Gastrocnemius medialis (tissue), 4 donors: ENCODE measurements around the gene IL18RAP. TPM values are rescaled to one million over a fixed set of nuclear protein-coding genes. Genes with fewer than 3 reads are reported as not detected.

ENCODE experiments used
- ATAC-seq, 2 donors: fragments of 150-250 bp; one replicate each; pipeline ENCODE4 v1.9.1; 2016
- DNase-seq, 2 donors: peaks; one replicate each; pipeline ENCODE4 v3.0.0-alpha.2; 2019
- H3K27ac ChIP-seq, 4 donors: fragments of 200-600 bp; sonication (generic); 1 replicate in 1 of 4; 2 replicates in 3 of 4; pipeline ENCODE4 v1.5.1; 2016 to 2018; ENCODE audit warnings: mild to moderate bottlenecking in 2 of 4, moderate library complexity in 1 of 4
- H3K27me3 ChIP-seq, 3 donors: fragments of 200-600 bp; sonication (generic) in 2 of 3; 1 replicate in 1 of 3; 2 replicates in 2 of 3; pipeline versions ENCODE4 v1.5.1 to v1.6.0; 2016 to 2019; ENCODE audit warnings: mild to moderate bottlenecking in 1 of 3, moderate library complexity in 1 of 3
- H3K36me3 ChIP-seq, 2 donors: fragments of 200-600 bp; sonication (generic) in 1 of 2; one replicate each; pipeline ENCODE4 v1.5.1; 2017 to 2018
- H3K4me1 ChIP-seq, 2 donors: fragments of 200-600 bp; sonication (generic) in 1 of 2; one replicate each; pipeline ENCODE4 v1.5.1; 2016 to 2017; ENCODE audit warnings: mild to moderate bottlenecking in 2 of 2
- H3K4me3 ChIP-seq, 4 donors: fragments of 200-600 bp; sonication (generic) in 3 of 4; 1 replicate in 1 of 4; 2 replicates in 3 of 4; pipeline ENCODE4 v1.5.1; 2016 to 2019; ENCODE audit warnings: mild to moderate bottlenecking in 2 of 4
- H3K9me3 ChIP-seq, 3 donors: fragments of 200-600 bp; sonication (generic) in 2 of 3; 1 replicate in 1 of 3; 2 replicates in 2 of 3; pipeline ENCODE4 v1.5.1; 2016 to 2019
- CTCF ChIP-seq, 5 experiments: fragments of 450-650 bp in 3 of 5; fragments of 200-600 bp in 2 of 5; sonication (generic) in 2 of 5; IDR thresholded peaks in 4 of 5; conservative IDR thresholded peaks in 1 of 5; 1 replicate in 4 of 5; 2 replicates in 1 of 5; pipeline ENCODE4 v1.5.1; 2016 to 2019; ENCODE audit warnings: antibody characterized with exemption in 5 of 5, mild to moderate bottlenecking in 3 of 5, moderate library complexity in 3 of 5
- POLR2A ChIP-seq, 2 donors: fragments of 450-650 bp; IDR thresholded peaks; one replicate each; pipeline ENCODE4 v1.6.1; 2017; ENCODE audit warnings: antibody characterized with exemption in 2 of 2, mild to moderate bottlenecking in 2 of 2, moderate library complexity in 2 of 2
- in situ Hi-C, 4 donors: fragments of 200-750 bp; cut with MboI; loops; one replicate each; pipeline versions ENCODE4 v1.15.0 to v1.8.0; 2017; ENCODE audit warnings: low sequenced_read_pairs in 4 of 4
- intact Hi-C: fragments of 100-400 bp; cut with DNase I; formaldehyde crosslinking; loops from one replicate; pipeline ENCODE4 v1.15.1; 2023; ENCODE audit warnings: low total_unique reads
- total RNA-seq, 4 donors: library from RNA; depleted of rRNA; stranded (reverse); fragments of >200 nt; gene quantifications; one replicate each; pipeline versions ENCODE4 v1.1.0 to v1.2.3, GENCODE V29; 2016

The IL18RAP gene
- total RNA-seq, 4 donors from 2014 or later = 0.29 to 1.9 TPM; not detected in 2

GRCh38 chr2:102473631-102474030, 50.7 kb downstream of the IL18RAP start:
- in situ Hi-C loops = loop anchor here in 2 of 4 donors (5.0 to 25.0 kb wide), 4 partner anchors 139 to 486 kb away; partner anchors contain the start of genes IL1R2 (in 1 of the 2) and SLC9A2 (in 1 of the 2)

GRCh38 chr2:102474785-102475184, 51.8 kb downstream of the IL18RAP start:
- no peak overlapping the region for H3K4me3 ChIP-seq
- in situ Hi-C loops (loop anchor here in 2 of 4 donors (5.0 to 25.0 kb wide), 4 partner anchors 138 to 487 kb away; partner anchors contain the start of genes IL1R2 (in 1 of the 2) and SLC9A2 (in 1 of the 2)), intact Hi-C loops (loop anchor here (5.0 kb wide), 1 partner anchor 228 kb away; no protein-coding TSS in a partner anchor)

More at GRCh38 chr2:102473631-102474030, 50.7 kb downstream of the IL18RAP start:
- Histone ChIP-seq H3K9me3 (no peaks in the 10 kb centered on the region), H3K4me3 (no peak overlapping the region), H3K4me1 (no peaks in the 10 kb centered on the region), H3K27me3 (no peaks in the 10 kb centered on the region), H3K36me3 (no peaks in the 10 kb centered on the region), H3K27ac (no peak overlapping the region)
- TF ChIP-seq CTCF (IDR thresholded peaks at IDR 0.05 in 4 of 5, conservative IDR thresholded peaks at IDR 0.05 in 1 of 5) (no peak), POLR2A (IDR thresholded peaks at IDR 0.05) (no peak)
- intact Hi-C loops = loop anchor here (2.0 to 5.0 kb wide), 3 partner anchors 119 to 229 kb away; no protein-coding TSS in a partner anchor
- DNase-seq (no peak), ATAC-seq (no peak)

GRCh38 chr2:102478686-102479470, 55.9 kb downstream of the IL18RAP start:
- Histone ChIP-seq H3K27ac (no peak overlapping the region), H3K4me1 (no peaks in the 10 kb centered on the region), H3K27me3 (no peaks in the 10 kb centered on the region), H3K4me3 (no peak overlapping the region), H3K36me3 (no peaks in the 10 kb centered on the region), H3K9me3 (no peaks in the 10 kb centered on the region)
- in situ Hi-C loops (loop anchor here in 2 of 4 donors (10.0 kb wide), 2 partner anchors 136 to 226 kb away; partner anchors contain the start of gene SLC9A2 (in 1 of the 2)), intact Hi-C loops (no loop called here)
- TF ChIP-seq CTCF (IDR thresholded peaks at IDR 0.05 in 4 of 5, conservative IDR thresholded peaks at IDR 0.05 in 1 of 5) = no peak
- TF ChIP-seq POLR2A (IDR thresholded peaks at IDR 0.05) = no peak
- DNase-seq (no peak), ATAC-seq (no peak)

More at GRCh38 chr2:102474785-102475184, 51.8 kb downstream of the IL18RAP start:
- no peak for TF ChIP-seq CTCF (IDR thresholded peaks at IDR 0.05 in 4 of 5, conservative IDR thresholded peaks at IDR 0.05 in 1 of 5)
- TF ChIP-seq POLR2A (IDR thresholded peaks at IDR 0.05) = no peak
- no peaks in the 10 kb centered on the region for H3K9me3 ChIP-seq
- ATAC-seq = no peak
- no peaks in the 10 kb centered on the region for H3K36me3 ChIP-seq
- no peaks in the 10 kb centered on the region for H3K27me3 ChIP-seq
- H3K4me1 ChIP-seq = no peaks in the 10 kb centered on the region
- DNase-seq = no peak
- H3K27ac ChIP-seq = no peak overlapping the region

- intact Hi-C loops = no loop called here
- no peak overlapping the region for H3K27ac ChIP-seq
- in situ Hi-C loops = no loop called here
- TF ChIP-seq POLR2A (IDR thresholded peaks at IDR 0.05) = no peak
- no peak for TF ChIP-seq CTCF (IDR thresholded peaks at IDR 0.05 in 4 of 5, conservative IDR thresholded peaks at IDR 0.05 in 1 of 5)
- no peak for DNase-seq
- no peaks in the 10 kb centered on the region for H3K27me3 ChIP-seq
- peaks cover 5 to 9% of the 10 kb centered on the region in 2 donors for H3K4me1 ChIP-seq
- no peaks in the 10 kb centered on the region for H3K9me3 ChIP-seq
- no peak overlapping the region for H3K4me3 ChIP-seq
- ATAC-seq = no peak
- no peaks in the 10 kb centered on the region for H3K36me3 ChIP-seq
Observed at GRCh38 chr2:102480285-102481195, 57.6 kb downstream of the IL18RAP start.
